ENCODE results near the gene CNTNAP2.

CNTNAP2 gene

GRCh38 chr7:148379677-148380076 lies 2263.1 kb downstream of the CNTNAP2 start:
- FAIRE-seq, result no peak

GRCh38 chr7:148380596-148381419 lies 2264.2 kb downstream of the CNTNAP2 start:
- DNase-seq (ENCODE audit: insufficient read length, low spot score) (no peak), FAIRE-seq (no peak)

More at GRCh38 chr7:148379677-148380076, 2263.1 kb downstream of the CNTNAP2 start:
- DNase-seq (ENCODE audit: insufficient read length, low spot score), result no peak

GRCh38 chr7:148382596-148382995 lies 2266.0 kb downstream of the CNTNAP2 start:
- no peak for FAIRE-seq

DNA sequence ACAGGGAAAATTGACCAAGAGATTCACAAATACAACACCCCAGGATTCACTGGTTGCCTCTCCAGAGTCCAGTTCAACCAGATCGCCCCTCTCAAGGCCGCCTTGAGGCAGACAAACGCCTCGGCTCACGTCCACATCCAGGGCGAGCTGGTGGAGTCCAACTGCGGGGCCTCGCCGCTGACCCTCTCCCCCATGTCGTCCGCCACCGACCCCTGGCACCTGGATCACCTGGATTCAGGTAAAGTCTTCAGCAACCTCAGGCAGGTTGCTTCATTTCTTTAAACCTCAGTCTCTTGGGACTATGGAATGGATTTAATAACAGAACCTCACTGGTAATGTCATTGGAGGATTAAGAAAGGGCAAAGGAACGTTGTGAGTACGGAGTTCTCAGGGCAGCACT lies 2267.1 kb downstream of the CNTNAP2 start:
- DNase-seq (ENCODE audit: insufficient read length, low spot score) (no peak), FAIRE-seq (no peak)

More at GRCh38 chr7:148382596-148382995, 2266.0 kb downstream of the CNTNAP2 start:
- DNase-seq (ENCODE audit: insufficient read length, low spot score), result no peak

DNA sequence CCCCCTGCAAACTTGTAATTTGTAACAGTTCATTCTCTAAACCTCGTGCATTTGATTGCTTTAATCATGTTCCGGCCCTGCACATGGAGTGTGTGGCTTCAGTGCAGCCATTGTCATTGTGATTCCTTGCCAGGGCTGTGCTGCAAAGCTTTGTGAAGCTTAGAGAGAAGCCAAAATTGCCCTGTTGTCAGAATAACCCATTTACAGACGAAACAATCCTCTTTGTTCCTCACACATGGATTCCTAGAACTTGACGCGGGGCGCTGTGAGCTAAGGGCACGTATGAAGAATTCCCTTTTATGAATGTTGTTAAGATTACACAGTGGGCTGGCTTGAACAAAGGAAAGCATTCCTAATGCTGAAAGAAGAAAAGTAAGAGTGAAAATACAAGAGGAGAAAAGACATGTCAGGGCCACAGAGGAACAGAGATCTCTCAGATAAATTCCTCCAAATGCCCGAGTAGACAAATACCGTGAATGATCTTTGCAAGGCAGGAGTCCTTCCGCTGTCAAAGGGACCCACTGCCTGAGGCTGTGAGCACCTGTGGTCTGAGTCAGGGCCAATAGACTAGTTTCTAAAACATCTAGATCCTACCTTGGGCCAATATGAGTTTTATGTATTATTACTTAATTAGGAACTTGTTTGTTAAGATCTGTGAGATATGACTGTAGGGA lies 2268.5 kb downstream of the CNTNAP2 start:
- no peak for FAIRE-seq

GRCh38 chr7:148390381-148390780 lies 2273.8 kb downstream of the CNTNAP2 start:
- FAIRE-seq (no peak), DNase-seq (ENCODE audit: insufficient read length, low spot score) (no peak)

More for the DNA sequence above, 2268.5 kb downstream of the CNTNAP2 start:
- DNase-seq (ENCODE audit: insufficient read length, low spot score), result no peak

- DNase-seq (ENCODE audit: insufficient read length, low spot score) (no peak), FAIRE-seq (no peak)
These were observed 2275.0 kb downstream of the CNTNAP2 start for GRCh38 chr7:148391591-148391990.

- DNase-seq (ENCODE audit: insufficient read length, low spot score) (no peak), FAIRE-seq (no peak)
These were observed 2278.0 kb downstream of the CNTNAP2 start for GRCh38 chr7:148394582-148394981.

DNA sequence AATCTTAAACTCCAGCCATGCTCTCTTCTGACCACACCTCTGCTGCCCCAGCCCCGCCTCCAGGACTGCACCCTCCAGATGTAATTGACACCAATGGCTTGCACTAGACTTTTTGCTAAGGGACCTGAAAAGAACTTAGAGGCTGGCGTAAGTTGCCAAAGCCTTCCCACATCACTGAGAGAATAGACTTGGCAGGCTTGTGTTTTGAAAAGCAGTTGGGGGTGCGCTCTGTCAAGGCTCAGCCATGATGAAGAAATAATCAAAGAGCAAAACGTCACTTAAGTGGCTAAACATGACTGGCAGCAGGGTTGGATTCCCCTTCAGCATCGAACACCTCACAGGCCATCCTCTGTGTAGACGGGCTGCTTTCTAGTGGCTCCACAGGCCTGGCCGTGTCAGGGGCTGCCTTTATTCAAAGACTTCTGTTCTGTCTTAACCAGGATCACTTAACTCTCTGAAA lies 2278.8 kb downstream of the CNTNAP2 start:
- FAIRE-seq, result no peak
- DNase-seq (ENCODE audit: insufficient read length, low spot score), result no peak

DNA sequence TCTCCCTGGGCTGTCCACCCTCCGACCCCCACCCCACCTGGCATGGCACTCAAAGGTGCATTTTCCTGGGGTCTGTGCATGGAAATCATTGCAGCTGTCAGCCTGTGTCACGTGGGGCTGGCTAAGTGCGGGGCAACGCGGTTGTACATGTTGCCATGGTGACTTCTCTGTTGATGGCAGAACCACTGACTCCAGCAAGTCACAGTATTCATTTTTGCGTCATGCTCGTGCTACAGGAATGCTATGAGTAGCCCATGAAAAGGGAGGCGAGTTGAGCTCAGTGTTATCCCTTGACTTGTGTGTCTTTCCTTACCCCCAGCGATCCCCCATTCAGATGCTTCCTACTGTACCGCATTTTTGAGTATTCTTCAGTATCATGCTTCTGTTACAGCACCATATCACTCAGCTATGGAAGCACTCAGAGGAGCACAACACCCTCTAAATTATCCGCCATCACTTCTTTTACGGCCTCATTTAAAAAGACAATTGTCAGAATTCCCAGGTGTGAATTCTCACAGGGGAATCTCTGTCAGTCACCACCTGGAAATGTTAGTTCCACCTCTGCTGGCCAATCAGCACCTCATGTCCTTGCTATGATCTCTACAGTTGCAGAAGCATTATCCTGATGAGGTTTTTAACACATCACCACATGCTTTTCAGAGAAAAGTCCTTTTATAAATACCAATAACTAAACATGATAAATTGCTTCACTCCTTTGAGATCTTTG lies 2279.6 kb downstream of the CNTNAP2 start:
- DNase-seq (ENCODE audit: insufficient read length, low spot score) (no peak), FAIRE-seq (no peak)

GRCh38 chr7:148397056-148397455 lies 2280.5 kb downstream of the CNTNAP2 start:
- DNase-seq (ENCODE audit: insufficient read length, low spot score) (no peak), FAIRE-seq (no peak)

- no peak for DNase-seq (ENCODE audit: insufficient read length, low spot score)
- no peak for FAIRE-seq
These were observed 2280.9 kb downstream of the CNTNAP2 start for GRCh38 chr7:148397551-148397950.

- DNase-seq (ENCODE audit: insufficient read length, low spot score), result no peak
- no peak for FAIRE-seq
These were observed 2281.4 kb downstream of the CNTNAP2 start for GRCh38 chr7:148397985-148398384.

DNA sequence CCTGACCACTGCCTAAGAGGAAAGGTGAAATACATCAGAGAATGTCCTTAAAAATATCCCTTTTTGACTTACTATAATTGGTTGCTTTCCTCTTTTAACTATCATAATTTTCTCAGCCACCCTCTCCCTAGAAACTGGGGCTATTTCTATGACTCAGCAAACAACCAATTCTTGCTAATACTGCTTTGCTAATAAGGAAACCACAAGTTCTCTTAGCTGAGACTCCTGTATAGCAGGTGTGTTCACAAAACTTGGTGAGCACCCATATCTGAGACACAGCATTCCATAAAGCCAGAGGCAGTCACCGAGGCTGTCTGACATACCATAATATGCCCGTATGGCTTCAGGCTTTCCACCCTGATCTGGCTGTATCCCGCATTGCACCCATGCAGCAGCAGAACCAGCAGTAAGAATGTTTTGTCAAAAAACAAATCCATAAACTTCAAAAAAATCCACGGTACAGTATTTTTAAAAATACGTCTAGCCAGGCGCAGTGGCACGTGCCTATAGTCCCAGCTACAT lies 2282.3 kb downstream of the CNTNAP2 start:
- FAIRE-seq, result no peak
- no peak for DNase-seq (ENCODE audit: insufficient read length, low spot score)

DNA sequence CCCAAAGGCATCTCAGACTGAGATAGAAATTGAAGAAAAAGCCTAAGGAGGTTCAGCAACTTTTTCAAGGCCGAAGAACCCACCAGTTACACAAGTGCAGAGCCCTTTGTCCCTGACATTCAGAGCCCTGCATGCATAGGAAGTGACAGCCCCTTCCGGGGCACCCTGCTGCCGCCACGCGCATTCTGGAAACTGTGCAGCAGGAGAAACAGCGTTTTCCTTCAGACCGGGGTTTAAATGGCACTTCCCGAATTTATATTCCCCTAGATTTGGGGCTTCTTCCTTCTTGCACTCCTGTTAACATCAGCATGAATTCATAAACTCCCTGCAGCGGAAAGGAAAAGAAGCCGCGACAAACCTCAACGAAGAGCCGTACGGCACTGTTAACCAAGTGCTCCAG lies 2283.5 kb downstream of the CNTNAP2 start:
- no peak for DNase-seq (ENCODE audit: insufficient read length, low spot score)
- no peak for FAIRE-seq

- FAIRE-seq (no peak), DNase-seq (ENCODE audit: insufficient read length, low spot score) (no peak)
These were observed 2285.6 kb downstream of the CNTNAP2 start for GRCh38 chr7:148402159-148402558.

- DNase-seq (ENCODE audit: insufficient read length, low spot score) (no peak), FAIRE-seq (no peak)
These were observed 2286.9 kb downstream of the CNTNAP2 start for GRCh38 chr7:148403466-148403993.

DNA sequence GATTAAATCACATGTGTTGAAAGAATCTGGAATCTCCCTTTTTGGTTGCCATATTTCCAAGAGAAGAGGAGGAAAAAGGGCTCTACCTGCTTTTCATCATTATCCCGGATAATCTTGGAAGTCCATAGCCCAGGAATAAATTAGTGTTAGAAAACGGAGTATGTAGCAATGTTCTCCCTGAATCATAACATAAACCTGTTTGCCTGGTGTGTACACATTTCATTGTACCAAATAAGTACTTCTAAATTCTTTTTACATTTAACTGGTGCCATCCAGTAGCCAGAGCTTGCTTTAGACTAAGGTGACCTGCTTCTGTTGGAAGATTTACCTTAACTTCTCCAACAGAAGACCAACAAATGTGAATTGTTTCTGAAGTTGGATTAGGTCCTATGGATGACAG lies 2291.7 kb downstream of the CNTNAP2 start:
- FAIRE-seq, result no peak

GRCh38 chr7:148410905-148411304 lies 2294.3 kb downstream of the CNTNAP2 start:
- no peak for DNase-seq (ENCODE audit: insufficient read length, low spot score)
- FAIRE-seq, result no peak

More for the DNA sequence above, 2291.7 kb downstream of the CNTNAP2 start:
- DNase-seq (ENCODE audit: insufficient read length, low spot score), result no peak

DNA sequence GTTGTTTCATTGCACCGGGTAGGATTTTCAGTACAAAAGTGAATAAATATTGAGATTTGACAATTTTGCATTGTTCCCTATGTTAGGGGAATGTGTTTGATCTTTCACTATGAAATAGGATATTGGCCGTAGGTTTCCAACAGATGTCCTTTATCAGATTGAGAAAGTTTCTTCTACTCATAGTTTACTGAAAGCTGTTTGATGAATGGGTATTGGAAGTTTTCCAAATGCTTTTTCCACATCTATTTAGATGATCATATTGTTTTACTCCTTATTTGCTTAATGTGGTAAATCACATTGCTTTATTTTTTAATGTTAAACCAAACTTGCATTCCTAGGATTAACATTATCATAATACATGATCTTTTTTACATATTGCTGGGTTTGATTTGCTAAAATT lies 2296.1 kb downstream of the CNTNAP2 start:
- FAIRE-seq (no peak), DNase-seq (ENCODE audit: insufficient read length, low spot score) (no peak)

Measured in GM19239 (cell line).